OCI-M2 (cell line): ENCODE measurements around the gene RAPGEF1.
"Not testable (repeated sequence)": the region's sequence is repeated elsewhere in the genome, so short reads cannot be mapped to it uniquely, and the experiment has no call there.

ENCODE experiments used
- DNase-seq: peaks from one replicate; lab custom pipeline; 2025; ENCODE audit not compliant: unreplicated experiment; lab: John Stamatoyannopoulos, UW

RAPGEF1 gene

GRCh38 chr9:131692612-131693562, 47.0 kb downstream of the RAPGEF1 start:
- DNase-seq, result no peak

DNA sequence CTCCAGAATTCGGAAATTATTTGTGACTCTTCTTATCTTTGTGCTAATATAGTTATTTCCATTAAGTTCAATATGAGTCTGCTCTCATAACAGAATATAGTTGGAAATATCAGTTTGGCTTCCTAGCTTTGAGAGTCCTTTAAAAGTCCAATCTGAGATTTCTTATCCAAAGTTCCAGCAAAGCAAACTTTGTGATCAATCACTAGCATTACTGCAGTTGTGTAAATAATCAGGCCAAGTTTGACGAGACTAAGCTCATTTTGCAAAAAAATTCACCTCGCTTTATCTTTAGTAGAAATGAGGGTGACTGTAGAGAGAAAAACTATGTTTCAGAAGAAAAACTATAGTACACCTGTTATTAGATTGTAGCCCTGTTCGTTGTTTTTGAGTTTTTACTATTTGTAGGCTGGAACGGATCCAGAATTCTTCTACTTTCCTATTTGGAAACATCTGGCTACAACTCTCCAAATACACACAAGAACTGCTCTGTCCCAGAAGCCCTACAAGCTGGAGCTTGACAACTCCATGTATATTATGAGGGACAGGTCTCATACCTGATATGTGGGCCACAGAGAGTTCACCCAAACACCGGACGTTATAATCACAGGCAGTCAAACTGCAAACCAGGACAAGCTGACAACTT, 47.8 kb downstream of the RAPGEF1 start:
- DNase-seq, result no peak

DNA sequence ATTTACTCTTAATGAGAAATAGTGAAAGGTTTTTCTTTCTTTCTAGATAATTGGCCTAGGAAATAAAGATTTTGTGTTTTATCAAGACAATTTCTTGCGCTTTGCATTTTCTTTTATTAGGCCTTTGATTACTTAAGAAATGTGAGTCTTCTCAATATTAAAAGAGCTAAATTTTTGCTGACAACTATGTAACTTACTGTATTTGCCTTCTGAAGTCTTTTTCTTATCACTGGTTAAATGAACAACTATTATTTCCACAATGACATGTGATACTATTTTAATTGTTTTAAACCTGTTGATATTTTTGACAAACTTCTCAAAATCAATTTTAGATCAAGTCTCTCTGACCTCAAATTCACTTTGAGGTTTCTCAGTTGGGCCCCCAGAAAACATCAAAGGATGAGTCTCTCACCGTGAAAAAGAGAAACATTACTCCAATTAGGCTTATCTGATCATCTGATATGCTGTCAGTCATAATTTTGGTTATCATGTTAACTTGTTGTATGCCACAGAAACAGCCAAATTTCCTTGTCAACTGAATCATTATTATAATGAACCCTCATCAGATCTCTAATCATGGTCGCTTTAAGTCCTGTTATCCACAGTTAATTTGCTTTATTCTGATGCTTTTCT, 48.8 kb downstream of the RAPGEF1 start:
- no peak for DNase-seq

- no peak for DNase-seq
These were observed 49.4 kb downstream of the RAPGEF1 start for GRCh38 chr9:131690462-131690861.

DNA sequence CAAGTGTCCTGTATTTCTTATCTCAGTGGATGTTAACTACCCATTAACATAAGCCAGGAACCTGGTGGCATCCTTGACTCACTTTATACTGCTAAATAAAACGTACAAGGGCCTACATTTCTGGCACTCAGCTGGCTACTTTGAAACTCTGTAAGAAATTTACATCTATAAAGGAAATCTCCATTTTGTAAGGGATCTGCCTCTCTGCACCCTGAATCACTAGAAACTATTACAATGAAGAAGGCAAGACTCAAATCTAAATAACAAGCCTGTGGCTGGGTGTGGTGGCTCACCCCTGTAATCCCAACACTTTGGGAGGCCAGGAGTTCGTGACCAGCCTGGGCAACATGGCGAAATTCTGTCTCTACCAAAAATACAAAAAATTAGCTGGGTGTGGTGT, 51.5 kb downstream of the RAPGEF1 start:
- DNase-seq, result no peak

- no peak for DNase-seq
These were observed 53.8 kb downstream of the RAPGEF1 start for GRCh38 chr9:131685753-131686706.

DNA sequence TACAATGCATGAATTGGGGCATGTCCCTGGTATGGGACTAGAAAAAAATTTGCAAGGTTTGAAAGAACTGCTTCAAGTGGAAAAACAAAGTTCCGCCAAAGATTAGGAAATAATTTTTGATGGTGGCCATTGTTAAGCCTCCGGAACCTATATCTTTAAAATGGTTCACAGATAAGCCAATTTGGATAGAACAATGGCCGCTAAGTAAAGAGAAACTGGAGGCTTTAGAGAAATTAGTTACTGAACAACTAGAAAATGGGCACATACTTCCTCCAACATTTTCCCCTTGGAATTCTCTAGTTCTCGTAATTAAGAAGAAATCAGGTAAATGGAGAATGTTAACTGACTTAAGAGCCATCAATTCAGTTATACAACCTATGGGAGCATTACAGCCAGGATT, 56.8 kb downstream of the RAPGEF1 start:
- DNase-seq, result not testable (repeated sequence)

- no peak for DNase-seq
These were observed 57.6 kb downstream of the RAPGEF1 start for GRCh38 chr9:131682261-131682660.

- DNase-seq, result not testable (repeated sequence)
These were observed 58.0 kb downstream of the RAPGEF1 start for GRCh38 chr9:131681826-131682225.

GRCh38 chr9:131681108-131681507, 58.8 kb downstream of the RAPGEF1 start:
- DNase-seq, result not testable (repeated sequence)

- no peak for DNase-seq
These were observed 60.4 kb downstream of the RAPGEF1 start for GRCh38 chr9:131679261-131680020.

GRCh38 chr9:131678499-131679111, 61.3 kb downstream of the RAPGEF1 start:
- DNase-seq, result no peak

DNA sequence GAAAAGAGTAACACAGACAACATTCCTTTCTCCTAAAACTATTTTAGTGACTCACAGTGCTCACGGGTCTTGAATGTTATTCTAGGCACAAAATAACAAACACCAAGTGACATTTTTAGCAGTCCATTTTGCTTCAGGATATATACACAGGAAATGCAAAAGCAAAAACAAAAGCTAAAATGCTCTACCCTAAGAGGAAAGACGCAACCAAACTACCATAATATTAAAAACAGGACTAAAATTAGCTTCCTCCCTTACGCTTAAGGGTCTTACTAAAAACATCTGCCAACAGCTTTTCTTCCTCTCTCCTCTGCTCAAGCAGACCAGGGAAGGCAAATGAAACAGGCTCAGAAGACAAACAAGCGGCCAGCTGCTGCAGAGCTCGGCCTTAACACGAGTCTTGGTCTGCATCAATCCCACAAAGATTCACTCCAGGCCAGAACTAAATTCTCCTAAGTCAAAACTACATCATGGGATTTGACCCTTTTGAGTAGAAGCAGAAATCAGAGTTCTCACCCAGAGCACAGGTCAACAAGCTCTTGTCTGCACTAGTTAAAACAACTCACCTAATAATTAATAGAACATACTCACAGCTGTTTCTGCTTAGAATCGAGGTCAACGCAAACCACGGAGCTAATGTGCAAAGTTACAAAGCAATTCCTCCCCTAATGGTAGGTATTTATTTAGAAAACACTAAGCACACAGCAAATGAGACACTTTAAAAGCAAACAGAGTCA, 62.3 kb downstream of the RAPGEF1 start:
- DNase-seq, result no peak

GRCh38 chr9:131677049-131677443, 62.8 kb downstream of the RAPGEF1 start:
- no peak for DNase-seq

GRCh38 chr9:131676431-131676972, 63.4 kb downstream of the RAPGEF1 start:
- no peak for DNase-seq

DNA sequence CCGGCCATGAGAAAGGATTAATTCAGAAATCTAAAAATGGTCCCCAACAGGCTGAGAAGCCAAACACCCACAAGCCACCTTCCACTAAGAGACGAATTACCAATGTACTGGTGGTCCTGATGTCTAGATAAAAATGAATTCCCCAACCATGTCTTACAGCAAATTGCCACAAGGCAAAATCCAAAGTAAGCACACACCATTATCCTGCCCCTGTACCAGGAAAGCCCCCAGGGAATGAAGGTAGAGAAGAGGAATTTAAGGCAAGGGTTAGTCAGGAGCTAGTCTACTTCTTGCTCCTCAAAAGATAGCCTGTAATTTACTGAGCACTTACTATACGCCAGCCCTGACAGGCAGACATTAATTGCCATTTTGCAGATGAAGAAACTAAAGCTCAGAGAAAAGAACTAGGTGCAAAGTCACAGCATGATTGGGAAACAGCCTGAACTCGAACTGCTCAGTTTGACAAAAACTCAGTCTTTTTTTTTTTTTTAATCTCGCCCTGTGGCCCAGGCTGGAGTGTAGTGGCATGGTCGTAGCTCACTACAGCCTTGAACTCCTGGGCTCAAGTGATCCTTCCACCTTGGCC, 64.3 kb downstream of the RAPGEF1 start:
- DNase-seq, result no peak

DNA sequence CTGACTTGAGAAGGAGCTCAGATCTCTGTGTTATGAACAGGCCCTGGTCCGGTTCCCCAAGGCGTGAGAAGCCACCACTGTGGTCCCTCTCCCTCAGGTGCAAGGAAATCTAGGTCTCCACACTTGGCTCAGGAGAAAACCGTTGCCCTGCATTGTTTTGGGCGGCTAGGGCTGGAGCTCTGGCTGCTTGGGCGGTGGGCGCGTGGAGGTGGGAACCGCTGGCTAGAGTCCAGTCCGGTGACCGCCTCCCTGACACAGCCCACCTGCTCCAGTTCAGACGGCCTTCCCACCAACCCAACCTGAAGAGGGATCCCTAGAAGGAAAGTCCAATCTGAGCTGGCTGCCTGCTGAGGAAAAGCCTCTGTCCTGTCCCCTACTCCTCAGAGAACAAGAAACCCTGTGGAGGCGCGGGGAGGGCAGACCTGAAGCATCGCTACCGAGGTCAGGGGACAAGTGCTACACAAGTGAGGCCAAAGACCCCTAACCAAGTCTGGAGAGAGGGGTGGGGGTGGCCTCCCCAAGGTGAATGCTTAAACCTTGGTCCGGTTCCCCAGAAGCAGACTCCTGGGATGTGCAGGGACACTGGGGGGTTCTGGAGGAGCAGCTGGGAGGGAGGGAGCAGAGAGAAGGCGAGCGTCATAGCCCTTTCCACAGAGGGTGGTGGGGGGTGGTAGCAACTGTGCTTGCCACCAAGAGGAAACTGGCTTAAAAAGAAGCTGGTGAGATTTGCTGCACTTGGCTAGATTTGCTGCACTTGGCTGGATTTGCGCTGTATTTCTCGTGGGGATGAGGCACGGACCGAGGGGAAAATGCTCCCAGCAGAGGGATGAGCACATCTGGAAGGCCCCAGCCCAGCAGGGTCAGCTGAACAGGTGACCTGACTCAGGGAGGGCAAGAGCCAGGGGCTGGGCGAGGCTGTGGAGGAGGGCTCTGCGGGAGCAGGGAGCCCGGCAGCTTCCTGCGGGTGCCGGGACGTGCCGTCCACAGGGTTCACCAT, 65.2 kb downstream of the RAPGEF1 start:
- no peak for DNase-seq
